Ishikawa (cell line): ENCODE data around the gene GPR87.

Source experiments
- CEBPB ChIP-seq: IDR thresholded peaks from 2 replicates; pipeline ENCODE4 v1.6.1; 2012
- CREB1 ChIP-seq: IDR thresholded peaks from 2 replicates; pipeline ENCODE4 v1.6.1; 2012; ENCODE audit warnings: low read depth
- EGR1 ChIP-seq: IDR thresholded peaks from 2 replicates; pipeline ENCODE4 v1.6.1; 2012
- EP300 ChIP-seq: IDR thresholded peaks from 2 replicates; pipeline ENCODE4 v1.6.1; 2012; ENCODE audit warnings: borderline replicate concordance
- FOXM1 ChIP-seq: IDR thresholded peaks from 2 replicates; pipeline ENCODE4 v1.6.1; 2012; ENCODE audit warnings: low read depth, borderline replicate concordance
- NFIC ChIP-seq: IDR thresholded peaks from 2 replicates; pipeline ENCODE4 v1.6.1; 2012
- RAD21 ChIP-seq: IDR thresholded peaks from 2 replicates; pipeline ENCODE4 v1.6.1; 2012; ENCODE audit warnings: low read depth
- TAF1 ChIP-seq: IDR thresholded peaks from 2 replicates; pipeline ENCODE4 v1.6.1; 2012; ENCODE audit warnings: low read depth, mild to moderate bottlenecking
- TCF12 ChIP-seq: IDR thresholded peaks from 2 replicates; pipeline ENCODE4 v1.6.1; 2012; ENCODE audit warnings: low read depth
- TEAD4 ChIP-seq: IDR thresholded peaks from 2 replicates; pipeline ENCODE4 v1.6.1; 2012
- YY1 ChIP-seq: IDR thresholded peaks from 2 replicates; pipeline ENCODE4 v1.6.1; 2012; ENCODE audit warnings: low read depth
- ZBTB7A ChIP-seq: IDR thresholded peaks from 2 replicates; pipeline ENCODE4 v1.6.1; 2012; ENCODE audit warnings: low read depth
- TF ChIP-seq, protein P1 (sequence below): IDR thresholded peaks from 2 replicates; pipeline ENCODE4 v1.6.1; 2012
- TF ChIP-seq, protein P2 (sequence below): IDR thresholded peaks from 2 replicates; pipeline ENCODE4 v1.6.1; 2012; ENCODE audit warnings: low read depth, mild to moderate bottlenecking
- TF ChIP-seq, protein P3 (sequence below): IDR thresholded peaks from 2 replicates; pipeline ENCODE4 v1.6.1; 2012

Gene GPR87

DNA sequence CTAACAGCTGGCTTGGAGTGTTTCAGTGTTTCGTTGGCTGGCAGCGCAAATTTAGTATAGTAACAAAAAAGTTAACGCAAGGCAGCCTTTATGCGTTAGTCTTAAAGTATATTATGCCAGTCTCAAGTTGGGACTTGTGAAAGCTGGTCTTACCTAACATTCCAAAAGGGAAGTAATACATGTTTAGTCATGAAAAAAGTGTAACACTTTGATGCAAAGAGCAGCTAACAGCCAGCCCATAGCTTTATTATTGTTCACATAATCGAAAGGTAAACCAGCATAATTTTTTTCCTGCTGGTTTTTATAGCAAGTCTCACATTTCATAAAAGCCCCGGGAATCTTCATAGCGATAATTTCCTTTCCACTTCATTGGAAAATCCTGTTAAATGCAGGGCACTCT, 2.4 kb upstream of the GPR87 start:
- TF ChIP-seq CEBPB = no peak
- TF ChIP-seq TEAD4 = no peak
- TF ChIP-seq YY1 = no peak
- TF ChIP-seq, protein P1, sequence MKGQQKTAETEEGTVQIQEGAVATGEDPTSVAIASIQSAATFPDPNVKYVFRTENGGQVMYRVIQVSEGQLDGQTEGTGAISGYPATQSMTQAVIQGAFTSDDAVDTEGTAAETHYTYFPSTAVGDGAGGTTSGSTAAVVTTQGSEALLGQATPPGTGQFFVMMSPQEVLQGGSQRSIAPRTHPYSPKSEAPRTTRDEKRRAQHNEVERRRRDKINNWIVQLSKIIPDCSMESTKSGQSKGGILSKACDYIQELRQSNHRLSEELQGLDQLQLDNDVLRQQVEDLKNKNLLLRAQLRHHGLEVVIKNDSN = no peak
- no peak for TF ChIP-seq NFIC
- TF ChIP-seq, protein P2, sequence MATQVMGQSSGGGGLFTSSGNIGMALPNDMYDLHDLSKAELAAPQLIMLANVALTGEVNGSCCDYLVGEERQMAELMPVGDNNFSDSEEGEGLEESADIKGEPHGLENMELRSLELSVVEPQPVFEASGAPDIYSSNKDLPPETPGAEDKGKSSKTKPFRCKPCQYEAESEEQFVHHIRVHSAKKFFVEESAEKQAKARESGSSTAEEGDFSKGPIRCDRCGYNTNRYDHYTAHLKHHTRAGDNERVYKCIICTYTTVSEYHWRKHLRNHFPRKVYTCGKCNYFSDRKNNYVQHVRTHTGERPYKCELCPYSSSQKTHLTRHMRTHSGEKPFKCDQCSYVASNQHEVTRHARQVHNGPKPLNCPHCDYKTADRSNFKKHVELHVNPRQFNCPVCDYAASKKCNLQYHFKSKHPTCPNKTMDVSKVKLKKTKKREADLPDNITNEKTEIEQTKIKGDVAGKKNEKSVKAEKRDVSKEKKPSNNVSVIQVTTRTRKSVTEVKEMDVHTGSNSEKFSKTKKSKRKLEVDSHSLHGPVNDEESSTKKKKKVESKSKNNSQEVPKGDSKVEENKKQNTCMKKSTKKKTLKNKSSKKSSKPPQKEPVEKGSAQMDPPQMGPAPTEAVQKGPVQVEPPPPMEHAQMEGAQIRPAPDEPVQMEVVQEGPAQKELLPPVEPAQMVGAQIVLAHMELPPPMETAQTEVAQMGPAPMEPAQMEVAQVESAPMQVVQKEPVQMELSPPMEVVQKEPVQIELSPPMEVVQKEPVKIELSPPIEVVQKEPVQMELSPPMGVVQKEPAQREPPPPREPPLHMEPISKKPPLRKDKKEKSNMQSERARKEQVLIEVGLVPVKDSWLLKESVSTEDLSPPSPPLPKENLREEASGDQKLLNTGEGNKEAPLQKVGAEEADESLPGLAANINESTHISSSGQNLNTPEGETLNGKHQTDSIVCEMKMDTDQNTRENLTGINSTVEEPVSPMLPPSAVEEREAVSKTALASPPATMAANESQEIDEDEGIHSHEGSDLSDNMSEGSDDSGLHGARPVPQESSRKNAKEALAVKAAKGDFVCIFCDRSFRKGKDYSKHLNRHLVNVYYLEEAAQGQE = no peak
- no peak for TF ChIP-seq TCF12

DNA sequence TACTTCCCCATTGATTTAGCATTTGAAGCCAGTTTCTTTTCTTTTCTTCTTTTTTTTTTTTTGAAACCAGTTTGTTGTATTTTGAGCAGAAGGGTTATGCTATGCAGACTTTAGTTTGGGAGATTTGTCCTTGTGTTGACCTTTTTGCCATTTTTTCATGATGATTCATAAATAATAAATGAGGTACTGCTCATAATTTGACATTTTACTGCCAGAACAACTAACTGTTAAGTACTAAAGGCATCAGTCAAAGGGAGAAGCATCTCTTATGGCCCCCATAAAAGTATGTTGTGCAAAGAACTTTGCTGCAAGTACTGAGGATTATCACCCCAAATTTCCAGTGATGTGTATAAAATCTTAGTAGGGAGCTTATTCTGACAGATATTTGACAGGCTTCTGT, 1.7 kb upstream of the GPR87 start:
- no peak for TF ChIP-seq RAD21
- TF ChIP-seq YY1 = no peak
- TF ChIP-seq CEBPB = no peak
- TF ChIP-seq TAF1 = no peak
- TF ChIP-seq EGR1 = no peak
- no peak for TF ChIP-seq TEAD4

DNA sequence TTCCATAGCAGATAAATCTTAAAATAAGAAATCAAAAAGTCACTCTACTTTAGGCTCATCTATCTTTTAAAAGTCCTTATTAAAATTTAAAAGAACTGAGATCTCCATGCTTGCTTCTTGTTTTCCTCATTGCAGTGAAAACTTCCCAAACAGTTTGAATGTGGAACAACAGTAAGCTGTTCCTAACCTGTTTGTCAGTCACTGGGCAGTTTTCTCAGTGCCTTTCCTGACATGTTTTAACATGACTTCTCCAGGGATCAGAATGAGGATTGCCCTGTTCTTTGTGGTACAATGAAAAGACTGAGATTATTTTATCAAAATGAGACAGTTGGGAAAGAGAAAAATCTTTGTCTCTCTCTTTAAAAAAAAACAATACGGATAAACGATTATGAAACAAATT, 774 bp downstream of the GPR87 start:
- TF ChIP-seq YY1 (no peak), FOXM1 (no peak), CEBPB (no peak), TAF1 (no peak), RAD21 (no peak)
- TF ChIP-seq, protein P1 = no peak

DNA sequence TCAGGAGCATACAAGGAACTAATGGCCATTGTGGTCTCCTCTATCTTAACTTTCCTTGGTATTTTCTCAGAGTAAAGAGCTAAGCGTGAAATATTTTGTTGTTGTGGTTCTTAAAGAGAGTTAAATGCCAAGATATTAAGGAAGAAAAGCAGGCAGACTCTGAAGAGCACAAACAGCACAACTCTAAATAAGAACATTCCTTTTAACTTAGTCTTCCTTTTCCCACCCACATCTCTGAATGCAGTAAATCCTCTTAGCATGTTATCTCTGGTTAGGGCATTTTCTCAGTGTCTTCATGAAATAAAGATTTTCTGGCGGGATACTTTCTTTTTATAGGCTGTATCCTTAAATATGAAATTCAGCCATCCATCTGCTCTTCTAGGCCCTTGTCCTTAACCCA, 1.5 kb downstream of the GPR87 start:
- TF ChIP-seq, protein P2 = no peak
- no peak for TF ChIP-seq TAF1
- no peak for TF ChIP-seq ZBTB7A
- TF ChIP-seq RAD21 = no peak
- no peak for TF ChIP-seq CEBPB
- no peak for TF ChIP-seq CREB1
- TF ChIP-seq YY1 = no peak
- no peak for TF ChIP-seq FOXM1
- TF ChIP-seq EP300 = no peak
- TF ChIP-seq EGR1 = no peak
- TF ChIP-seq TEAD4 = no peak
- TF ChIP-seq NFIC = no peak
- TF ChIP-seq TCF12 = no peak
- TF ChIP-seq, protein P3, sequence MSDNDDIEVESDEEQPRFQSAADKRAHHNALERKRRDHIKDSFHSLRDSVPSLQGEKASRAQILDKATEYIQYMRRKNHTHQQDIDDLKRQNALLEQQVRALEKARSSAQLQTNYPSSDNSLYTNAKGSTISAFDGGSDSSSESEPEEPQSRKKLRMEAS = no peak
- TF ChIP-seq, protein P1 = no peak

DNA sequence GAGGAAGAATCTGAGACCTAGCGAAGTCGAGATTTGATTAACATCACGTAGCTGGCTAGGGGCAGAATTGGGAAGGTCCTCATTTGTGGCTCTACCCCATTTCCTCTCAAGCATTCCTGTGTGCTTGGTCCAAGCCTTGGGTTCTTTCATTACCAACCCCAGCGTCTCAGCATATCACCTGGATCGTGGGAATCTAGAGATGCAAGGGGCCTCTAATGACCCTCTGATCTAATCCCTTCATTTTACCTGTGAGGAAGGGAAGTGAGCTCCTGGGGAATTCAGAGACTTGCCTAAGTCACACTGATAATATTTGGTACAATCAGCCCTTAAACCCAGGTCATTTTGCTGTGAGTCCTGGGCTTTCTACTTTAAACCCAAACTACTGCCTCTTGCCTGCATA, 2.0 kb downstream of the GPR87 start:
- no peak for TF ChIP-seq RAD21
- TF ChIP-seq EGR1 = no peak
- TF ChIP-seq TCF12 = no peak
- no peak for TF ChIP-seq EP300
- no peak for TF ChIP-seq TEAD4
- TF ChIP-seq YY1 = no peak
- TF ChIP-seq TAF1 = no peak
- TF ChIP-seq, protein P3 = no peak
- no peak for TF ChIP-seq FOXM1
- no peak for TF ChIP-seq ZBTB7A
- TF ChIP-seq, protein P1 = no peak
- TF ChIP-seq, protein P2 = no peak
- no peak for TF ChIP-seq CREB1
- no peak for TF ChIP-seq CEBPB
- no peak for TF ChIP-seq NFIC
